Breast epithelium (tissue), 3 donors: ENCODE measurements around the gene SYNGR3.

Experiments
- CTCF ChIP-seq, 3 donors: fragments of 450-650 bp; IDR thresholded peaks; one replicate each; pipeline ENCODE4 v1.5.1; 2016 to 2017; ENCODE audit warnings: antibody characterized with exemption in 3 of 3, mild to moderate bottlenecking in 3 of 3, moderate library complexity in 3 of 3
- POLR2A ChIP-seq: fragments of 450-650 bp; IDR thresholded peaks from one replicate; pipeline ENCODE4 v1.6.1; 2016; ENCODE audit warnings: antibody characterized with exemption, mild to moderate bottlenecking, moderate library complexity

GRCh38 chr16:2024032-2024420, 34.3 kb downstream of the SYNGR3 start:
- TF ChIP-seq CTCF (IDR thresholded peaks at IDR 0.05) (no peak), POLR2A (no peak)
